HG02588 (cell line): ENCODE results near the gene RALA.

Source experiments
- ATAC-seq: cut with Tn5 transposase; IDR thresholded peaks from one replicate; pipeline ENCODE4 v1.9.1; 2021; ENCODE audit warnings: mild to moderate bottlenecking, moderate library complexity; ENCODE audit not compliant: unreplicated experiment

The RALA gene

GRCh38 chr7:39623047-39623731 lies at the start of gene RALA:
RALA (plus strand) TSS chr7:39623572; CDS start chr7:39686668, 63,096 bp downstream.
- ATAC-seq = peak; percentile 94

- ATAC-seq = no peak
These were observed 48.6 kb upstream of the RALA start for GRCh38 chr7:39574673-39575349.

- no peak for ATAC-seq
These were observed 46.0 kb upstream of the RALA start for GRCh38 chr7:39577229-39577874.

GRCh38 chr7:39580149-39580874 lies 43.1 kb upstream of the RALA start:
- ATAC-seq = peak; percentile 91

- no peak for ATAC-seq
These were observed 40.8 kb upstream of the RALA start for GRCh38 chr7:39582536-39582935.

- no peak for ATAC-seq
These were observed 39.8 kb upstream of the RALA start for GRCh38 chr7:39583539-39583938.

GRCh38 chr7:39587393-39587792 lies 36.0 kb upstream of the RALA start:
- ATAC-seq = no peak

GRCh38 chr7:39588416-39588815 lies 35.0 kb upstream of the RALA start:
- ATAC-seq = no peak

GRCh38 chr7:39589323-39590111 lies 33.9 kb upstream of the RALA start:
- peak; percentile 92 for ATAC-seq

GRCh38 chr7:39592586-39592985 lies 30.8 kb upstream of the RALA start:
- no peak for ATAC-seq

- no peak for ATAC-seq
These were observed 28.3 kb upstream of the RALA start for GRCh38 chr7:39594988-39595620.

- no peak for ATAC-seq
These were observed 21.0 kb upstream of the RALA start for GRCh38 chr7:39602351-39602750.

GRCh38 chr7:39603924-39604323 lies 19.4 kb upstream of the RALA start:
- ATAC-seq = no peak

- no peak for ATAC-seq
These were observed 18.3 kb upstream of the RALA start for GRCh38 chr7:39605087-39605486.

- no peak for ATAC-seq
These were observed 17.0 kb upstream of the RALA start for GRCh38 chr7:39606352-39606751.

GRCh38 chr7:39606941-39607340 lies 16.4 kb upstream of the RALA start:
- ATAC-seq = no peak

GRCh38 chr7:39607865-39608264 lies 15.5 kb upstream of the RALA start:
- no peak for ATAC-seq

GRCh38 chr7:39608278-39608677 lies 15.1 kb upstream of the RALA start:
- ATAC-seq = no peak

- ATAC-seq = no peak
These were observed 14.0 kb upstream of the RALA start for GRCh38 chr7:39609113-39609934.
